WERI-Rb-1 (cell line): ENCODE data around the gene PEPD.

ENCODE experiments used
- DNase-seq: peaks from one replicate; pipeline ENCODE4 v3.0.0-alpha.2; 2020
- H3K27ac ChIP-seq: fragments of 250-450 bp; sonication (Bioruptor Pico); 2 replicates; pipeline ENCODE4 v1.5.1; 2020; ENCODE audit warnings: mild to moderate bottlenecking, moderate library complexity
- H3K27me3 ChIP-seq: fragments of 250-450 bp; sonication (Bioruptor Pico); 2 replicates; pipeline ENCODE4 v1.5.1; 2021; ENCODE audit warnings: mild to moderate bottlenecking, low read depth, moderate library complexity; ENCODE audit not compliant: insufficient read depth, severe bottlenecking
- H3K36me3 ChIP-seq: fragments of 250-450 bp; sonication (Bioruptor Pico); 2 replicates; pipeline ENCODE4 v1.5.1; 2020; ENCODE audit warnings: mild to moderate bottlenecking, moderate library complexity
- H3K4me3 ChIP-seq: 2 replicates; pipeline ENCODE4 v1.5.1; 2011; ENCODE audit warnings: low read depth, mild to moderate bottlenecking, control low read depth, low read length
- H3K9me3 ChIP-seq: fragments of 250-450 bp; sonication (Bioruptor Pico); 2 replicates; pipeline ENCODE4 v1.5.1; 2021; ENCODE audit warnings: mild to moderate bottlenecking, moderate library complexity; ENCODE audit not compliant: severe bottlenecking
- CTCF ChIP-seq: IDR thresholded peaks from 2 replicates; pipeline ENCODE4 v1.5.1; 2011; ENCODE audit warnings: low read depth, mild to moderate bottlenecking, control low read depth, inconsistent platforms, low read length

PEPD gene

GRCh38 chr19:33368074-33368864 is 153.3 kb downstream of the PEPD start:
- Histone ChIP-seq H3K9me3 (no peaks in the 10 kb centered on the region), H3K36me3 (no peaks in the 10 kb centered on the region), H3K27ac (no peak overlapping the region), H3K4me3 (no peak overlapping the region), H3K27me3 (no peaks in the 10 kb centered on the region)
- TF ChIP-seq CTCF = no peak
- DNase-seq = no peak

- Histone ChIP-seq H3K27ac (no peak overlapping the region), H3K27me3 (no peaks in the 10 kb centered on the region), H3K9me3 (no peaks in the 10 kb centered on the region), H3K36me3 (no peaks in the 10 kb centered on the region), H3K4me3 (no peak overlapping the region)
- no peak for TF ChIP-seq CTCF
- no peak for DNase-seq
Measured at GRCh38 chr19:33366897-33367296, 154.7 kb downstream of the PEPD start.

GRCh38 chr19:33366127-33366526 is 155.5 kb downstream of the PEPD start:
- DNase-seq = no peak
- no peak for TF ChIP-seq CTCF

GRCh38 chr19:33365691-33366090 is 155.9 kb downstream of the PEPD start:
- Histone ChIP-seq H3K27me3 (no peaks in the 10 kb centered on the region), H3K9me3 (no peaks in the 10 kb centered on the region), H3K4me3 (no peak overlapping the region), H3K36me3 (no peaks in the 10 kb centered on the region), H3K27ac (no peak overlapping the region)
- no peak for TF ChIP-seq CTCF
- DNase-seq = no peak

More at GRCh38 chr19:33366127-33366526, 155.5 kb downstream of the PEPD start:
- no peaks in the 10 kb centered on the region for H3K27me3 ChIP-seq
- no peaks in the 10 kb centered on the region for H3K9me3 ChIP-seq
- no peak overlapping the region for H3K4me3 ChIP-seq
- no peak overlapping the region for H3K27ac ChIP-seq
- H3K36me3 ChIP-seq = no peaks in the 10 kb centered on the region

GRCh38 chr19:33363476-33363875 is 158.1 kb downstream of the PEPD start:
- no peaks in the 10 kb centered on the region for H3K36me3 ChIP-seq
- H3K9me3 ChIP-seq = no peaks in the 10 kb centered on the region
- H3K27ac ChIP-seq = no peak overlapping the region
- H3K27me3 ChIP-seq = no peaks in the 10 kb centered on the region
- DNase-seq = no peak
- no peak overlapping the region for H3K4me3 ChIP-seq
- TF ChIP-seq CTCF = no peak
